Astrocyte of the spinal cord (primary cell): ENCODE results near the gene MESP1.

Source experiments
- DNase-seq: peaks from one replicate; pipeline ENCODE4 v3.0.0; 2011; ENCODE audit warnings: low read depth, low spot score
- H3K4me3 ChIP-seq: 2 replicates; pipeline ENCODE4 v1.5.1; 2011; ENCODE audit warnings: low read depth, mild to moderate bottlenecking, low read length, moderate library complexity
- in situ Hi-C: cut with HindIII; loops from 2 replicates; pipeline ENCODE4 v1.10.0; 2017; ENCODE audit warnings: low sequenced_read_pairs
- TF ChIP-seq, protein P1 (sequence below): IDR thresholded peaks from 2 replicates; pipeline ENCODE4 v1.5.1; 2012; ENCODE audit warnings: low read depth, mild to moderate bottlenecking, low read length, inconsistent platforms

MESP1 gene

DNA sequence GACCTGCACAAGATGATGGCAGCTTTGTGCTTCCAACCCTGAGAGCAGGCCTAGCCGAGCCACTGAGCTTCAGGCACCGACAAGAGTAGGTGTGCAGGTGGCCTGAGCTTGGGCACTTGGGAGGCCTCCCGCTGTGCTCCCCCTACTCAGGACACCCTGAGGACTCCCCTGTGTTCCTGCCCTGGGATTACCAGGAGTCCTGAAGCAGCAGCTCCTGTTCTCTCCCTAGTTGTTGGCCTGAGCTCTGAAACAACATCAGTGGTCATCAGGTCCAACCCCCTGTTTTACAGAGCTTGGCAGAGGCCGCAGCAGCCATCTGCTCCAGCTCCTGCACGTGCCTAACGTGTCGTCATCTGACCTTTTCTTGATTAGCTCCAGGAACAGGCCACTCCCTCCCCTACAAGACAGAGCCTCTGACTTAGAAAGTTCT is 17.0 kb upstream of the MESP1 start:
- no peak for DNase-seq
- H3K4me3 ChIP-seq = no peak overlapping the region
- in situ Hi-C loops = loop anchor here (25.0 kb wide), 1 partner anchor 94 kb away; no protein-coding TSS in a partner anchor
- TF ChIP-seq, protein P1, sequence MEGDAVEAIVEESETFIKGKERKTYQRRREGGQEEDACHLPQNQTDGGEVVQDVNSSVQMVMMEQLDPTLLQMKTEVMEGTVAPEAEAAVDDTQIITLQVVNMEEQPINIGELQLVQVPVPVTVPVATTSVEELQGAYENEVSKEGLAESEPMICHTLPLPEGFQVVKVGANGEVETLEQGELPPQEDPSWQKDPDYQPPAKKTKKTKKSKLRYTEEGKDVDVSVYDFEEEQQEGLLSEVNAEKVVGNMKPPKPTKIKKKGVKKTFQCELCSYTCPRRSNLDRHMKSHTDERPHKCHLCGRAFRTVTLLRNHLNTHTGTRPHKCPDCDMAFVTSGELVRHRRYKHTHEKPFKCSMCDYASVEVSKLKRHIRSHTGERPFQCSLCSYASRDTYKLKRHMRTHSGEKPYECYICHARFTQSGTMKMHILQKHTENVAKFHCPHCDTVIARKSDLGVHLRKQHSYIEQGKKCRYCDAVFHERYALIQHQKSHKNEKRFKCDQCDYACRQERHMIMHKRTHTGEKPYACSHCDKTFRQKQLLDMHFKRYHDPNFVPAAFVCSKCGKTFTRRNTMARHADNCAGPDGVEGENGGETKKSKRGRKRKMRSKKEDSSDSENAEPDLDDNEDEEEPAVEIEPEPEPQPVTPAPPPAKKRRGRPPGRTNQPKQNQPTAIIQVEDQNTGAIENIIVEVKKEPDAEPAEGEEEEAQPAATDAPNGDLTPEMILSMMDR = no peak

GRCh38 chr15:89767411-89767915 is 16.4 kb upstream of the MESP1 start:
- H3K4me3 ChIP-seq = no peak overlapping the region
- no peak for DNase-seq
- TF ChIP-seq, protein P1 = no peak
- in situ Hi-C loops = loop anchor here (25.0 kb wide), 1 partner anchor 95 kb away; no protein-coding TSS in a partner anchor

GRCh38 chr15:89766357-89767311 is 15.6 kb upstream of the MESP1 start:
- in situ Hi-C loops = loop anchor here (25.0 kb wide), 1 partner anchor 96 kb away; no protein-coding TSS in a partner anchor
- TF ChIP-seq, protein P1 = no peak
- H3K4me3 ChIP-seq = no peak overlapping the region
- DNase-seq = no peak

DNA sequence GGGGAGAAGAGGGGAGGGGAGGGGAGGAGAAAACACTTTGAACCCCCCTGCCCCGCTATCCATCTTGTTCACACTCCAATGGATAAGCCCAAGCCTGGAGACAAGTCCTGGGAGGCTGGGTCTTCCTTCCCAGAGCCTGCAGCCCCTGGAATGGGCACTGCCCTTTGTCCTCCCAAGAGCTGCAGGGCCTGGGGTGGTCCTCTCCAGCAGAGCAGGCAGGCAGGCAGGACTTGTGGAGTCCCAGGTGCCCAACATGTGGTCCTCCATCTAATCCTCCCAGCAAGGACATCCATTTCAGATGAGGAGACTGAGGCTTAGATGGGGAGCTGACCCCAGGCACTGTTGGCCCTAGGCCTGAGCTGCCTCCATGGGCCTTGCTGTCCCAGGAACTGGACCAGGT is 14.6 kb upstream of the MESP1 start:
- in situ Hi-C loops = loop anchor here (25.0 kb wide), 1 partner anchor 97 kb away; no protein-coding TSS in a partner anchor
- no peak overlapping the region for H3K4me3 ChIP-seq
- TF ChIP-seq, protein P1 = no peak
- DNase-seq = no peak

DNA sequence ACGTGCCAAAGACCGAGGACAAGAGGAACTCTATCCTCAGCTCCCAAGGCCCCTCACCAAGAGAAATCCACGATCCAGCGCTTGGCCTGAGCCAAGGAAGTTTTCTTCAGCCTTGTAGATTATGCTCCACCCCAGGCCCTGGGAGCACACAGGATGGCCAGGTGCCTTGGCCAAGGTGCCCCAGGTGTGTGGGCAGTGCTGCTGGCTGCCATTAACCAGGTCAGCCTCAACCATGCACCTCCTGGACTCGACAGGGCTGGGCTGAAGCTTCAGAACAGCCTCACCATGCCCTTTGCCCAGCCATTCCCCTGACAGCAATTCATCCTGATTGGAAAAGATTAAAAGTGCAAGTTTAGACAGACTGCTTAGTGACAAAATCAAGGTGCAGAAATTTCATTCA is 10.9 kb upstream of the MESP1 start:
- in situ Hi-C loops = loop anchor here (25.0 kb wide), 1 partner anchor 100 kb away; no protein-coding TSS in a partner anchor

More for the DNA sequence above, 10.9 kb upstream of the MESP1 start:
- TF ChIP-seq, protein P1 = no peak
- no peak overlapping the region for H3K4me3 ChIP-seq
- no peak for DNase-seq
